GM12801 (cell line): Measurements from ENCODE around the gene CPA4.

Experiments
- CTCF ChIP-seq: IDR thresholded peaks from one replicate; pipeline ENCODE4 v1.5.1; 2011; ENCODE audit warnings: control low read depth; ENCODE audit not compliant: insufficient read length; ENCODE audit errors: extremely low read depth

The CPA4 gene

GRCh38 chr7:130293521-130293920, 560 bp downstream of the CPA4 start:
- no peak for TF ChIP-seq CTCF

GRCh38 chr7:130294314-130294713, 1.4 kb downstream of the CPA4 start:
- no peak for TF ChIP-seq CTCF

GRCh38 chr7:130296221-130296951, 3.4 kb downstream of the CPA4 start:
- no peak for TF ChIP-seq CTCF

- no peak for TF ChIP-seq CTCF
Measured at GRCh38 chr7:130297628-130298543, 4.9 kb downstream of the CPA4 start.

- TF ChIP-seq CTCF: no peak
Measured at GRCh38 chr7:130298544-130299326, 5.8 kb downstream of the CPA4 start.

GRCh38 chr7:130299866-130300265, 6.9 kb downstream of the CPA4 start:
- TF ChIP-seq CTCF: no peak

- no peak for TF ChIP-seq CTCF
Measured at GRCh38 chr7:130301501-130302020, 8.6 kb downstream of the CPA4 start.
